Measurements from ENCODE around the gene SV2B.

GRCh38 chr15:91238644-91239425 lies 138.8 kb downstream of the SV2B start:
- no peak for TF ChIP-seq EP300 (IDR thresholded peaks at IDR 0.05)
- TF ChIP-seq RAD21 (conservative IDR thresholded peaks at IDR 0.05 in 1 of 2, IDR thresholded peaks at IDR 0.05 in 1 of 2): no peak
- TF ChIP-seq TP53 (CRISPR knock-in tag; IDR thresholded peaks at IDR 0.05): no peak
